HG03045 (cell line): ENCODE results near the gene RAD54L.
"Not testable (repeated sequence)": the region's sequence is repeated elsewhere in the genome, so short reads cannot be mapped to it uniquely, and the experiment has no call there.

Experiments used
- ATAC-seq: cut with Tn5 transposase; IDR thresholded peaks from one replicate; pipeline ENCODE4 v1.9.1; 2021; ENCODE audit warnings: mild to moderate bottlenecking, moderate library complexity; ENCODE audit not compliant: unreplicated experiment

The RAD54L gene

GRCh38 chr1:46247436-46248121 is at the start of gene RAD54L:
TSS of gene RAD54L (plus strand) at chr1:46247763. CDS start at chr1:46248406, 643 bp downstream.
- ATAC-seq, result peak; percentile 91

- ATAC-seq, result peak; percentile 83
Observed at GRCh38 chr1:46197964-46198811, 49.4 kb upstream of the RAD54L start, which contains the start of gene POMGNT1. TSS of gene POMGNT1 (minus strand) at chr1:46198434. CDS start at chr1:46197821, 613 bp downstream.

GRCh38 chr1:46199233-46199749 is 48.3 kb upstream of the RAD54L start:
- ATAC-seq, result no peak

- no peak for ATAC-seq
Observed at GRCh38 chr1:46203738-46204405, 43.7 kb upstream of the RAD54L start.

- no peak for ATAC-seq
Observed at GRCh38 chr1:46204406-46204742, 43.2 kb upstream of the RAD54L start.

- no peak for ATAC-seq
Observed at GRCh38 chr1:46205141-46205540, 42.4 kb upstream of the RAD54L start.

GRCh38 chr1:46205791-46206190 is 41.8 kb upstream of the RAD54L start:
- ATAC-seq, result no peak

GRCh38 chr1:46206399-46206798 is 41.2 kb upstream of the RAD54L start:
- no peak for ATAC-seq

- ATAC-seq, result no peak
Observed at GRCh38 chr1:46210561-46210960, 37.0 kb upstream of the RAD54L start.

- no peak for ATAC-seq
Observed at GRCh38 chr1:46211051-46211450, 36.5 kb upstream of the RAD54L start.

- no peak for ATAC-seq
Observed at GRCh38 chr1:46215504-46215903, 32.1 kb upstream of the RAD54L start.

- ATAC-seq, result no peak
Observed at GRCh38 chr1:46218443-46218842, 29.1 kb upstream of the RAD54L start.

- ATAC-seq, result no peak
Observed at GRCh38 chr1:46219551-46220520, 27.7 kb upstream of the RAD54L start.

- no peak for ATAC-seq
Observed at GRCh38 chr1:46220808-46221207, 26.8 kb upstream of the RAD54L start.

GRCh38 chr1:46221749-46222148 is 25.8 kb upstream of the RAD54L start:
- ATAC-seq, result no peak

GRCh38 chr1:46223055-46223454 is 24.5 kb upstream of the RAD54L start:
- ATAC-seq, result not testable (repeated sequence)

GRCh38 chr1:46223472-46223943 is 24.1 kb upstream of the RAD54L start:
- peak; percentile 73 for ATAC-seq

GRCh38 chr1:46224966-46225365 is 22.6 kb upstream of the RAD54L start:
- ATAC-seq, result no peak

- ATAC-seq, result not testable (repeated sequence)
Observed at GRCh38 chr1:46231231-46231630, 16.3 kb upstream of the RAD54L start.

- ATAC-seq, result no peak
Observed at GRCh38 chr1:46236882-46237281, 10.7 kb upstream of the RAD54L start.
